H9 (cell line): ENCODE measurements around the gene EDDM3A. TPM values are rescaled to one million over a fixed set of nuclear protein-coding genes. Genes with fewer than 3 reads are reported as not detected.

Experiments
- DNase-seq: peaks from one replicate; pipeline ENCODE4 v3.0.0-alpha.2; 2017
- H2AFZ ChIP-seq: one replicate; pipeline ENCODE4 v1.6.1; 2013; ENCODE audit warnings: mild to moderate bottlenecking, low read length, control low read depth, moderate library complexity
- H2AK5ac ChIP-seq: 2 replicates; pipeline ENCODE4 v1.6.1; 2013; ENCODE audit warnings: low read length, control low read depth, mixed read lengths; ENCODE audit not compliant: insufficient read length
- H2BK120ac ChIP-seq: one replicate; pipeline ENCODE4 v1.6.1; 2013; ENCODE audit warnings: low read depth, mild to moderate bottlenecking, low read length, control low read depth, inconsistent platforms; ENCODE audit not compliant: poor library complexity, severe bottlenecking
- H2BK12ac ChIP-seq: 2 replicates; pipeline ENCODE4 v1.6.1; 2013; ENCODE audit warnings: low read length, control low read depth, mixed read lengths, low read depth; ENCODE audit not compliant: insufficient read length
- H2BK15ac ChIP-seq: 2 replicates; pipeline ENCODE4 v1.6.1; 2013; ENCODE audit warnings: low read depth, low read length, control low read depth
- H2BK20ac ChIP-seq: one replicate; pipeline ENCODE4 v1.6.1; 2013; ENCODE audit warnings: low read depth, mild to moderate bottlenecking, low read length, control low read depth, inconsistent platforms; ENCODE audit not compliant: poor library complexity, severe bottlenecking
- H2BK5ac ChIP-seq: 2 replicates; pipeline ENCODE4 v1.6.1; 2013; ENCODE audit warnings: low read length, control low read depth, mixed read lengths; ENCODE audit not compliant: insufficient read length
- H3K14ac ChIP-seq: 2 replicates; pipeline ENCODE4 v1.6.1; 2013; ENCODE audit warnings: low read length, control low read depth; ENCODE audit not compliant: insufficient read depth
- H3K18ac ChIP-seq: 2 replicates; pipeline ENCODE4 v1.6.1; 2013; ENCODE audit warnings: low read depth, mild to moderate bottlenecking, mixed read lengths, low read length, control low read depth; ENCODE audit not compliant: insufficient read length
- H3K23ac ChIP-seq: 2 replicates; pipeline ENCODE4 v1.6.1; 2013; ENCODE audit warnings: low read length, control low read depth, mixed read lengths, low read depth; ENCODE audit not compliant: insufficient read length
- H3K23me2 ChIP-seq: 2 replicates; pipeline ENCODE4 v1.6.1; 2013; ENCODE audit warnings: low read depth, mild to moderate bottlenecking, mixed read lengths, low read length, control low read depth; ENCODE audit not compliant: insufficient read length, poor library complexity, severe bottlenecking
- H3K27ac ChIP-seq: 2 replicates; pipeline ENCODE4 v1.5.1; 2013; ENCODE audit warnings: low read length, control low read depth, mixed read lengths, low read depth; ENCODE audit not compliant: insufficient read length
- H3K27me3 ChIP-seq: 2 replicates; pipeline ENCODE4 v1.6.1; 2013; ENCODE audit warnings: low read length, control low read depth, inconsistent platforms; ENCODE audit not compliant: insufficient read depth
- H3K4ac ChIP-seq: 2 replicates; pipeline ENCODE4 v1.6.1; 2013; ENCODE audit warnings: low read depth, mild to moderate bottlenecking, control low read depth, inconsistent platforms, low read length, moderate library complexity
- H3K4me1 ChIP-seq: 2 replicates; pipeline ENCODE4 v1.6.1; 2013; ENCODE audit warnings: low read length, control low read depth, inconsistent platforms; ENCODE audit not compliant: insufficient read depth
- H3K4me2 ChIP-seq: 2 replicates; pipeline ENCODE4 v1.6.1; 2013; ENCODE audit warnings: low read length, control low read depth, mixed read lengths; ENCODE audit not compliant: insufficient read length, insufficient read depth
- H3K56ac ChIP-seq: 2 replicates; pipeline ENCODE4 v1.6.1; 2013; ENCODE audit warnings: low read depth, mild to moderate bottlenecking, mixed read lengths, low read length, control low read depth; ENCODE audit not compliant: insufficient read length
- H3K79me1 ChIP-seq: 2 replicates; pipeline ENCODE4 v1.6.1; 2013; ENCODE audit warnings: low read depth, mild to moderate bottlenecking, moderate library complexity, low read length, control low read depth, inconsistent platforms; ENCODE audit not compliant: insufficient read depth, poor library complexity, severe bottlenecking
- H3K79me2 ChIP-seq: 2 replicates; pipeline ENCODE4 v1.6.1; 2013; ENCODE audit warnings: low read length, control low read depth, inconsistent platforms; ENCODE audit not compliant: insufficient read depth
- H3K9ac ChIP-seq: 2 replicates; pipeline ENCODE4 v1.6.1; 2013; ENCODE audit warnings: low read length, control low read depth, mixed read lengths; ENCODE audit not compliant: insufficient read length; ENCODE audit errors: extremely low read depth
- H3K9me3 ChIP-seq: one replicate; pipeline ENCODE4 v1.6.1; 2013; ENCODE audit warnings: low read depth, low read length, inconsistent platforms; ENCODE audit not compliant: control insufficient read depth
- H3T11ph ChIP-seq: one replicate; pipeline ENCODE4 v1.6.1; 2013; ENCODE audit warnings: mild to moderate bottlenecking, low read length, control low read depth, inconsistent platforms
- H4K20me1 ChIP-seq: one replicate; pipeline ENCODE4 v1.6.1; 2013; ENCODE audit not compliant: control insufficient read depth, insufficient read length, insufficient read depth
- H4K5ac ChIP-seq: 2 replicates; pipeline ENCODE4 v1.6.1; 2013; ENCODE audit warnings: low read depth, mild to moderate bottlenecking, mixed read lengths, low read length, control low read depth; ENCODE audit not compliant: insufficient read length
- H4K8ac ChIP-seq: replicated peaks from 2 replicates; pipeline ENCODE4 v1.6.1; 2013; ENCODE audit warnings: low read length, control low read depth, mixed read lengths, low read depth; ENCODE audit not compliant: insufficient read length
- H4K91ac ChIP-seq: 2 replicates; pipeline ENCODE4 v1.6.1; 2013; ENCODE audit warnings: low read depth, mild to moderate bottlenecking, moderate library complexity, mixed read lengths, low read length, control low read depth; ENCODE audit not compliant: insufficient read length
- H3K27ac Mint-ChIP-seq, 3 experiments: 2 replicates in 2 of 3; 3 replicates in 1 of 3; pipeline ENCODE4 v1.8.0; 2020 to 2021; ENCODE audit warnings: mixed read lengths in 3 of 3, mild to moderate bottlenecking in 1 of 3, moderate library complexity in 1 of 3
- H3K27me3 Mint-ChIP-seq: 2 replicates; pipeline ENCODE4 v1.8.0; 2021; ENCODE audit warnings: low read depth, mild to moderate bottlenecking, moderate library complexity, mixed read lengths
- H3K36me3 Mint-ChIP-seq, 3 experiments: 2 replicates in 2 of 3; 3 replicates in 1 of 3; pipeline ENCODE4 v1.8.0; 2020 to 2021; ENCODE audit warnings: low read depth in 3 of 3, mixed read lengths in 3 of 3; ENCODE audit not compliant: insufficient read depth in 1 of 3
- H3K4me1 Mint-ChIP-seq, 2 experiments: 2 replicates each; pipeline ENCODE4 v1.8.0; 2020; ENCODE audit warnings: mixed read lengths in 2 of 2
- H3K4me3 Mint-ChIP-seq, 2 experiments: 2 replicates in 1 of 2; 3 replicates in 1 of 2; pipeline ENCODE4 v1.8.0; 2020 to 2021; ENCODE audit warnings: mild to moderate bottlenecking in 2 of 2, mixed read lengths in 2 of 2, moderate library complexity in 1 of 2
- H3K9me3 Mint-ChIP-seq, 2 experiments: 2 replicates in 1 of 2; 3 replicates in 1 of 2; pipeline ENCODE4 v1.8.0; 2020; ENCODE audit warnings: mild to moderate bottlenecking in 2 of 2, mixed read lengths in 2 of 2, moderate library complexity in 1 of 2
- CTCF ChIP-seq: fragments of 200-600 bp; sonication (generic); conservative IDR thresholded peaks from 3 replicates; pipeline ENCODE4 v1.8.0; 2021; ENCODE audit warnings: antibody characterized with exemption, mild to moderate bottlenecking
- WGBS: extraction: QIAGEN DNeasy Blood & Tissue Kit; methylation state at CpG from one replicate; pipeline ENCODE4 v1.1.7; 2013; ENCODE audit warnings: missing lambda C conversion rate, low lambda C conversion rate, mixed read lengths; ENCODE audit not compliant: insufficient read length; ENCODE audit errors: extremely low coverage; 5-methylcytosine and 5-hydroxymethylcytosine counted together
- total RNA-seq: library from RNA; stranded (reverse); gene quantifications from 2 replicates; pipeline ENCODE4 v1.2.1, GENCODE V29; 2021

Gene EDDM3A
- total RNA-seq, 1 experiment from 2014 or later = not detected

GRCh38 chr14:20720741-20721140 is 24.9 kb upstream of the EDDM3A start:
- Mint-ChIP-seq H3K4me1 (0 out of 4 replicates have a peak, but pooled peaks cover 0 to 3% of the 10 kb centered on the region in 2 experiments), H3K4me3 (no peak overlapping the region), H3K27ac (no peak overlapping the region; a peak in 1 of 7 replicates), H3K36me3 (no peaks in the 10 kb centered on the region), H3K27me3 (peaks cover 17% of the 10 kb centered on the region), H3K9me3 (peaks cover 0 to 4% of the 10 kb centered on the region in 2 experiments; a peak in 2 of 5 replicates)
- no peak overlapping the region for H4K5ac ChIP-seq
- no peaks in the 10 kb centered on the region for H3K23me2 ChIP-seq
- H3K18ac ChIP-seq = no peak overlapping the region
- no peak overlapping the region for H3K4me2 ChIP-seq
- H3K27ac ChIP-seq = no peak overlapping the region
- no peaks in the 10 kb centered on the region for H3K79me2 ChIP-seq
- no peak overlapping the region for H2AFZ ChIP-seq
- no peaks in the 10 kb centered on the region for H3K9me3 ChIP-seq
- no peak overlapping the region for H3K9ac ChIP-seq
- H2BK5ac ChIP-seq = no peak overlapping the region
- H3T11ph ChIP-seq = no peak overlapping the region
- H2BK15ac ChIP-seq = no peak overlapping the region
- DNase-seq = no peak
- no peaks in the 10 kb centered on the region for H4K20me1 ChIP-seq
- H2BK120ac ChIP-seq = no peak overlapping the region
- no peak overlapping the region for H4K91ac ChIP-seq
- H3K23ac ChIP-seq = no peak overlapping the region
- H2AK5ac ChIP-seq = no peak overlapping the region
- no peaks in the 10 kb centered on the region for H3K27me3 ChIP-seq
- H2BK20ac ChIP-seq = no peak overlapping the region
- H4K8ac ChIP-seq = no peak overlapping the region
- H2BK12ac ChIP-seq = no peak overlapping the region
- H3K4me1 ChIP-seq = no peaks in the 10 kb centered on the region
- TF ChIP-seq CTCF = no peak
- WGBS = no CpG with 5 or more reads among the region's 6 CpGs
- H3K79me1 ChIP-seq = no peaks in the 10 kb centered on the region
- no peak overlapping the region for H3K56ac ChIP-seq
- no peak overlapping the region for H3K14ac ChIP-seq
- H3K4ac ChIP-seq = no peak overlapping the region
